ENCODE data around the gene SORCS2. TPM values are rescaled to one million over a fixed set of nuclear protein-coding genes. Genes with fewer than 3 reads are reported as not detected.

Gene SORCS2
- total and polyA plus RNA-seq, 2 donors (not counting 1 experiment from before 2014, with no cell fraction given), result not detected

GRCh38 chr4:7689773-7690693 is 497.7 kb downstream of the SORCS2 start:
- Histone ChIP-seq H3K4me3 (ENCODE audit: control extremely low read depth in 1 of 5, extremely low read depth in 1 of 5, insufficient read depth in 1 of 5, low read depth in 2 of 5, low read length in 4 of 5) (no peak overlapping the region), H3K36me3 (replicated peaks in 1 of 2; ENCODE audit: control extremely low read depth in 1 of 2, control insufficient read depth in 1 of 2, extremely low read depth in 1 of 2, insufficient read depth in 2 of 2, low read length in 1 of 2) (no peaks in the 10 kb centered on the region), H3K9ac (ENCODE audit: low read length) (no peak overlapping the region), H4K20me1 (ENCODE audit: control insufficient read depth, insufficient read depth, low read length, poor library complexity, severe bottlenecking) (no peaks in the 10 kb centered on the region), H3K79me2 (ENCODE audit: control insufficient read depth, insufficient read depth, low read length) (no peaks in the 10 kb centered on the region), H3K4me2 (replicated peaks; ENCODE audit: low read depth, low read length, poor library complexity, severe bottlenecking) (no peak overlapping the region), H3K4me1 (ENCODE audit: control insufficient read depth in 2 of 2, insufficient read depth in 2 of 2, low read length in 2 of 2) (no peaks in the 10 kb centered on the region), H3K27ac (ENCODE audit: low read length in 2 of 2) (no peak overlapping the region), H3K27me3 (replicated peaks in 1 of 4; ENCODE audit: control extremely low read depth in 1 of 4, control insufficient read depth in 3 of 4, insufficient read depth in 4 of 4, low read length in 3 of 4) (no peaks in the 10 kb centered on the region), H2AFZ (ENCODE audit: insufficient read depth, low read depth, low read length, poor library complexity, severe bottlenecking) (no peak overlapping the region), H3K9me3 (ENCODE audit: control extremely low read depth in 1 of 3, control insufficient read depth in 2 of 3, insufficient read depth in 1 of 3, low read length in 2 of 3) (peaks cover 0 to 14% (median 0%) of the 10 kb centered on the region in 3 donors)
- intact Hi-C loops (cut with micrococcal nuclease), result no loop called here
- ChIA-PET POLR2A (no interaction called here), CTCF (no interaction called here)
- H3K27ac Mint-ChIP-seq, result no peak overlapping the region
- H3K9me3 Mint-ChIP-seq (ENCODE audit: insufficient read depth), result peaks cover 2% of the 10 kb centered on the region
- H3K4me3 Mint-ChIP-seq, result no peak overlapping the region
- no peaks in the 10 kb centered on the region for H3K4me1 Mint-ChIP-seq
- no peak for DNase-seq
- no peaks in the 10 kb centered on the region for H3K27me3 Mint-ChIP-seq
- ATAC-seq (ENCODE audit: low read depth), result no peak
- WGBS (ENCODE audit: insufficient coverage), result 79% methylated on average over 5 of the region's 6 CpGs
- TF ChIP-seq EZH2 (IDR thresholded peaks at IDR 0.05; ENCODE audit: borderline replicate concordance, insufficient read depth, low read depth, low read length, poor library complexity, severe bottlenecking) (no peak), CTCF (IDR thresholded peaks at IDR 0.05) (no peak)

GRCh38 chr4:7691061-7691460 is 498.7 kb downstream of the SORCS2 start:
- no peaks in the 10 kb centered on the region for H3K4me1 Mint-ChIP-seq
- DNase-seq (no peak), ATAC-seq (ENCODE audit: low read depth) (no peak)
- no peaks in the 10 kb centered on the region for H3K79me2 ChIP-seq (ENCODE audit: control insufficient read depth, insufficient read depth, low read length)
- no peak overlapping the region for H3K9ac ChIP-seq (ENCODE audit: low read length)
- no peak overlapping the region for H2AFZ ChIP-seq (ENCODE audit: insufficient read depth, low read depth, low read length, poor library complexity, severe bottlenecking)
- peaks cover 0 to 14% (median 0%) of the 10 kb centered on the region in 3 donors for H3K9me3 ChIP-seq (ENCODE audit: control extremely low read depth in 1 of 3, control insufficient read depth in 2 of 3, insufficient read depth in 1 of 3, low read length in 2 of 3)
- 86% methylated on average over 5 of the region's 6 CpGs for WGBS (ENCODE audit: insufficient coverage)
- POLR2A ChIA-PET, result no interaction called here
- H3K36me3 ChIP-seq (replicated peaks in 1 of 2; ENCODE audit: control extremely low read depth in 1 of 2, control insufficient read depth in 1 of 2, extremely low read depth in 1 of 2, insufficient read depth in 2 of 2, low read length in 1 of 2), result no peaks in the 10 kb centered on the region
- intact Hi-C loops (cut with micrococcal nuclease), result no loop called here
- no peak overlapping the region for H3K27ac ChIP-seq (ENCODE audit: low read length in 2 of 2)
- no peak overlapping the region for H3K4me3 Mint-ChIP-seq
- CTCF ChIA-PET, result no interaction called here
- no peaks in the 10 kb centered on the region for H3K4me1 ChIP-seq (ENCODE audit: control insufficient read depth in 2 of 2, insufficient read depth in 2 of 2, low read length in 2 of 2)
- H3K4me2 ChIP-seq (replicated peaks; ENCODE audit: low read depth, low read length, poor library complexity, severe bottlenecking), result no peak overlapping the region
- no peaks in the 10 kb centered on the region for H3K27me3 Mint-ChIP-seq
- no peaks in the 10 kb centered on the region for H4K20me1 ChIP-seq (ENCODE audit: control insufficient read depth, insufficient read depth, low read length, poor library complexity, severe bottlenecking)
- TF ChIP-seq EZH2 (IDR thresholded peaks at IDR 0.05; ENCODE audit: borderline replicate concordance, insufficient read depth, low read depth, low read length, poor library complexity, severe bottlenecking), result no peak
- no peak for TF ChIP-seq CTCF (IDR thresholded peaks at IDR 0.05)
- H3K9me3 Mint-ChIP-seq (ENCODE audit: insufficient read depth), result peaks cover 2% of the 10 kb centered on the region
- no peaks in the 10 kb centered on the region for H3K27me3 ChIP-seq (replicated peaks in 1 of 4; ENCODE audit: control extremely low read depth in 1 of 4, control insufficient read depth in 3 of 4, insufficient read depth in 4 of 4, low read length in 3 of 4)
- no peak overlapping the region for H3K4me3 ChIP-seq (ENCODE audit: control extremely low read depth in 1 of 5, extremely low read depth in 1 of 5, insufficient read depth in 1 of 5, low read depth in 2 of 5, low read length in 4 of 5)
- no peak overlapping the region for H3K27ac Mint-ChIP-seq
